ENCODE data around the gene TBC1D9.

Gene TBC1D9

GRCh38 chr4:140756319-140757231 lies at the start of gene TBC1D9:
TBC1D9 (minus strand) TSS chr4:140756385; CDS start chr4:140756045, 340 bp downstream.
- peak within 1 kb of the TSS; percentile 87 for H3K27ac ChIP-seq
- TF ChIP-seq, protein P1, sequence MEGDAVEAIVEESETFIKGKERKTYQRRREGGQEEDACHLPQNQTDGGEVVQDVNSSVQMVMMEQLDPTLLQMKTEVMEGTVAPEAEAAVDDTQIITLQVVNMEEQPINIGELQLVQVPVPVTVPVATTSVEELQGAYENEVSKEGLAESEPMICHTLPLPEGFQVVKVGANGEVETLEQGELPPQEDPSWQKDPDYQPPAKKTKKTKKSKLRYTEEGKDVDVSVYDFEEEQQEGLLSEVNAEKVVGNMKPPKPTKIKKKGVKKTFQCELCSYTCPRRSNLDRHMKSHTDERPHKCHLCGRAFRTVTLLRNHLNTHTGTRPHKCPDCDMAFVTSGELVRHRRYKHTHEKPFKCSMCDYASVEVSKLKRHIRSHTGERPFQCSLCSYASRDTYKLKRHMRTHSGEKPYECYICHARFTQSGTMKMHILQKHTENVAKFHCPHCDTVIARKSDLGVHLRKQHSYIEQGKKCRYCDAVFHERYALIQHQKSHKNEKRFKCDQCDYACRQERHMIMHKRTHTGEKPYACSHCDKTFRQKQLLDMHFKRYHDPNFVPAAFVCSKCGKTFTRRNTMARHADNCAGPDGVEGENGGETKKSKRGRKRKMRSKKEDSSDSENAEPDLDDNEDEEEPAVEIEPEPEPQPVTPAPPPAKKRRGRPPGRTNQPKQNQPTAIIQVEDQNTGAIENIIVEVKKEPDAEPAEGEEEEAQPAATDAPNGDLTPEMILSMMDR (IDR thresholded peaks at IDR 0.05), result peak; percentile 23; the same call in 1 of the 2 replicates
- TF ChIP-seq ZFX (IDR thresholded peaks at IDR 0.05; ENCODE audit: borderline replicate concordance), result no peak

DNA sequence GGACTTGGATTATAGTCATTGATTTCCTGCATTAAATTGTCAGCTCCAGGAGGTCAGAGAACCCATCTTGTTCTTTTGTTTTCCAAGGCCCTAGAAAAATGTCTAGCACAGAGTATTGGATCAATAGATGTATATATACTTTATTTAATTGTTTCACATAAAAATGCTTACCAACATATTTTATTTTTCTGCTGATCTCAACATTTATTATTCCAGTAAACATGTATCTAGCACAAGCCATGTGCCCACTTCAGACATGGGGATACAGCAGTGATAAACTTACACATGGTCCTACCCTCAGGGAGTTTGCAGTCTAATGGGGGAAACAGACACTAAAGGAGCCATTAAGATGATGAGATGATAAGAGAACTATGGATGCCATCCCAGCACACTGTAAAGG lies 49.1 kb upstream of the TBC1D9 start:
- H3K27ac ChIP-seq, result no peak overlapping the region
- TF ChIP-seq, protein P1 (IDR thresholded peaks at IDR 0.05), result no peak
- no peak for TF ChIP-seq ZFX (IDR thresholded peaks at IDR 0.05; ENCODE audit: borderline replicate concordance)

GRCh38 chr4:140802591-140802990 lies 46.4 kb upstream of the TBC1D9 start:
- TF ChIP-seq, protein P1 (IDR thresholded peaks at IDR 0.05), result no peak
- no peak for TF ChIP-seq ZFX (IDR thresholded peaks at IDR 0.05; ENCODE audit: borderline replicate concordance)
- no peak overlapping the region for H3K27ac ChIP-seq

DNA sequence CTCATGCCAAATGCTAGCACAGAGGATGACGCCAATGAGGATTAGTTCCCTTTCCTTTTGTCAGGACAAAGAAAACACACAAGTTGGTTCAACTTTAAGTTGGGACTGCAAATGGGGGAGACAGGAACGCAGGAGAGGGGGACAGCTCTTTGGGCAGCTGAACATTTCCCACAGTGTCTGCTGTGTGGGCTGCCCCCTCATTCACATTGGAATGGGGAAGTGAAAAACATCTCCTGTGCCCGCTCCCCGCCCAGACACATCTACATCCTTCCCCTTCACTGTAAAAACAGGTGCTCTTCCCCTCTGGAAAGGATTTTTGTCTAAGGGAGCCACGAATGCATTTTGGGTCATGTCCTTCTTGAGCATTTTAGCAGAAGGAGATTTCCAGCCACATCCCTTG lies 44.5 kb upstream of the TBC1D9 start:
- TF ChIP-seq, protein P1 (IDR thresholded peaks at IDR 0.05), result no peak
- no peak for TF ChIP-seq ZFX (IDR thresholded peaks at IDR 0.05; ENCODE audit: borderline replicate concordance)

DNA sequence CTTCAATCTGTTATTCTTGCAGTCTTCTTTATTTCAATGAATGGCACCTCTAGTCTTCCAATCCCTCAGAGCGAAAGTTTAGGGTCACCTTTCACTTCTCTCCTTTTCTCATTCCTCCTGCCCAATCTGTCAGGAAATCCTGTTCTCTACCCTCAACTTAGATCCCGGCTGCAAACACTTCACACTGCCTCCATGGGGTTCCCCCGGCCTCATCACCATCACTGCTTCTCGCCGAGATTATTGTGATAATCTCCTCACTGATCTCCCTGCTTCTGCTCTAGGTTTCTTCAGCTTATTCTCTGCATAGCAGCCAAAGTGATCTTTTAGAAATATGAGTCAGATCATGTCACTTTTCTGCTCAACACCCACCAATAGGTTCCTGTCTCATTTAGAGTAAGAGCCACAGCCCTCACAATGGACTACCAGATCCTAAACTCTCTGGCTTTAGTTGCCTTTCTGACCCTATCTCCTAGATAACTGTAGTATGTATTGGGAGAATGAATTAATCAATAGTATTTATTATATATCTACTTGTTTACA lies 43.6 kb upstream of the TBC1D9 start:
- no peak for TF ChIP-seq ZFX (IDR thresholded peaks at IDR 0.05; ENCODE audit: borderline replicate concordance)
- TF ChIP-seq, protein P1 (IDR thresholded peaks at IDR 0.05), result no peak
- no peak overlapping the region for H3K27ac ChIP-seq

More for the DNA sequence above, 44.5 kb upstream of the TBC1D9 start:
- H3K27ac ChIP-seq, result no peak overlapping the region

DNA sequence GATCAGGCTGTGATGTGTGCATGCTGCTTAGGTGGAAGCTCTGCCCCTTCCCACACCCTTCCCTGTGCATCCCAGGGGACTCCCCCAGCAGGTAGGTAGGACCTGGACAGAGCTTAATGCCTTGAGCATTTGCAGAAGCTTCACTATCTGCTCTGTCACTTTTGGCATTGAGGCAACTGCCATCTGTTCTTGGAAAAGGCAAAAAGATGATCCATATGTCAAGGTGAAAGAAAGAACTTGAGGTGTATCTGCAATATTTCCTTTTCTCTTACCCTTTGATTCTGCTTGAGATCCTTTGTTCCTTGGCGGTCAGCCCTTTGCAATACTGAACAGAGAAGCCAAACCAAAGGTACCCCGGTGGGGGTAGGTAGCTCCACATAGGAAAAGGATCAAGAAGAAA lies 37.1 kb upstream of the TBC1D9 start:
- no peak overlapping the region for H3K27ac ChIP-seq
- TF ChIP-seq ZFX (IDR thresholded peaks at IDR 0.05; ENCODE audit: borderline replicate concordance), result no peak
- TF ChIP-seq, protein P1 (IDR thresholded peaks at IDR 0.05), result no peak

GRCh38 chr4:140790765-140791164 lies 34.6 kb upstream of the TBC1D9 start:
- TF ChIP-seq, protein P1 (IDR thresholded peaks at IDR 0.05), result no peak
- TF ChIP-seq ZFX (IDR thresholded peaks at IDR 0.05; ENCODE audit: borderline replicate concordance), result no peak
- no peak overlapping the region for H3K27ac ChIP-seq

Data from 22Rv1 (cell line).